ENCODE data around the gene PLA2G4F.
A peak's percentile ranks its signal among the peaks of the same experiment; 100 is the strongest.

Gene PLA2G4F

DNA sequence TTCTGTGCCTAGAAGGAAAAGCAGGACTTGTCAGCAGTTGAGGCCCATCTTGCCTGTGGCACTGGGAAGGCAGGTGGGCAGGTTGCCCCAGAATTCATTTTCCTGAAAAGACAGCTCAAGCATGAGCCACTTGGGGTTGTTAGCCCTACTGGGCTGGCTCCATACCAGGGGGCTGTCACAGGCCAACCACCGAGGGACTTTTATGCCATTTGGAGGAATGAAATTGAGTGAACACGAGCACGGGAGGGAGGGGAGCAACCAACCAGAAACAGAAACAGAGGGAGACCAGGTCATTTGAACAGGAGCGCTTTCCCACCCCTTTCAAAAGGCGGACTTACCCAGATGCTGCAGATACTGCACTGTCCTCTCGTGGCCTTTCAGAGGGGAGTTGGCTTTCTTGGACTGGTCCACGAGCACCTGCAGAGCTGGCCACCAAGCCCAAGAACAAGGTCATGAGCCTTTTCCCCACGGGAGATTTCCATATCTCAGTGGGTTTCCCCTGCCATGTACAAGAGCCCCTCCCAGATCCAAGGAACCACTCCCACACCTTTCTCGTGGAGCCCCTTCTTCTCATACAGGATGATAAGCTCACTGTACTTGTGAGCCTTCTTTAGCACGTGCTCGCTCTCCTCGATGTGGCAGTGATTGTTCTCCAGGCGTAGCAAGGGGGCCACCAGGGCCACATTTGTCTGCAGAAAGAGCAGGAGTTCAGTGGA lies 9.9 kb upstream of the PLA2G4F start:
- no peak overlapping the region for H3K4me3 ChIP-seq (replicated peaks; ENCODE audit: insufficient read depth, low read length)
- no peak overlapping the region for H3K27ac ChIP-seq (replicated peaks)
- TF ChIP-seq POLR2AphosphoS5 (IDR thresholded peaks at IDR 0.05; ENCODE audit: low read depth) (no peak), SPI1 (IDR thresholded peaks at IDR 0.05; ENCODE audit: borderline replicate concordance, low read depth) (no peak), GABPA (IDR thresholded peaks at IDR 0.05; ENCODE audit: low read depth) (no peak)
- TF ChIP-seq, protein P1, sequence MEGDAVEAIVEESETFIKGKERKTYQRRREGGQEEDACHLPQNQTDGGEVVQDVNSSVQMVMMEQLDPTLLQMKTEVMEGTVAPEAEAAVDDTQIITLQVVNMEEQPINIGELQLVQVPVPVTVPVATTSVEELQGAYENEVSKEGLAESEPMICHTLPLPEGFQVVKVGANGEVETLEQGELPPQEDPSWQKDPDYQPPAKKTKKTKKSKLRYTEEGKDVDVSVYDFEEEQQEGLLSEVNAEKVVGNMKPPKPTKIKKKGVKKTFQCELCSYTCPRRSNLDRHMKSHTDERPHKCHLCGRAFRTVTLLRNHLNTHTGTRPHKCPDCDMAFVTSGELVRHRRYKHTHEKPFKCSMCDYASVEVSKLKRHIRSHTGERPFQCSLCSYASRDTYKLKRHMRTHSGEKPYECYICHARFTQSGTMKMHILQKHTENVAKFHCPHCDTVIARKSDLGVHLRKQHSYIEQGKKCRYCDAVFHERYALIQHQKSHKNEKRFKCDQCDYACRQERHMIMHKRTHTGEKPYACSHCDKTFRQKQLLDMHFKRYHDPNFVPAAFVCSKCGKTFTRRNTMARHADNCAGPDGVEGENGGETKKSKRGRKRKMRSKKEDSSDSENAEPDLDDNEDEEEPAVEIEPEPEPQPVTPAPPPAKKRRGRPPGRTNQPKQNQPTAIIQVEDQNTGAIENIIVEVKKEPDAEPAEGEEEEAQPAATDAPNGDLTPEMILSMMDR (IDR thresholded peaks at IDR 0.05; ENCODE audit: insufficient read depth, low read length) = no peak
- TF ChIP-seq, protein P2, sequence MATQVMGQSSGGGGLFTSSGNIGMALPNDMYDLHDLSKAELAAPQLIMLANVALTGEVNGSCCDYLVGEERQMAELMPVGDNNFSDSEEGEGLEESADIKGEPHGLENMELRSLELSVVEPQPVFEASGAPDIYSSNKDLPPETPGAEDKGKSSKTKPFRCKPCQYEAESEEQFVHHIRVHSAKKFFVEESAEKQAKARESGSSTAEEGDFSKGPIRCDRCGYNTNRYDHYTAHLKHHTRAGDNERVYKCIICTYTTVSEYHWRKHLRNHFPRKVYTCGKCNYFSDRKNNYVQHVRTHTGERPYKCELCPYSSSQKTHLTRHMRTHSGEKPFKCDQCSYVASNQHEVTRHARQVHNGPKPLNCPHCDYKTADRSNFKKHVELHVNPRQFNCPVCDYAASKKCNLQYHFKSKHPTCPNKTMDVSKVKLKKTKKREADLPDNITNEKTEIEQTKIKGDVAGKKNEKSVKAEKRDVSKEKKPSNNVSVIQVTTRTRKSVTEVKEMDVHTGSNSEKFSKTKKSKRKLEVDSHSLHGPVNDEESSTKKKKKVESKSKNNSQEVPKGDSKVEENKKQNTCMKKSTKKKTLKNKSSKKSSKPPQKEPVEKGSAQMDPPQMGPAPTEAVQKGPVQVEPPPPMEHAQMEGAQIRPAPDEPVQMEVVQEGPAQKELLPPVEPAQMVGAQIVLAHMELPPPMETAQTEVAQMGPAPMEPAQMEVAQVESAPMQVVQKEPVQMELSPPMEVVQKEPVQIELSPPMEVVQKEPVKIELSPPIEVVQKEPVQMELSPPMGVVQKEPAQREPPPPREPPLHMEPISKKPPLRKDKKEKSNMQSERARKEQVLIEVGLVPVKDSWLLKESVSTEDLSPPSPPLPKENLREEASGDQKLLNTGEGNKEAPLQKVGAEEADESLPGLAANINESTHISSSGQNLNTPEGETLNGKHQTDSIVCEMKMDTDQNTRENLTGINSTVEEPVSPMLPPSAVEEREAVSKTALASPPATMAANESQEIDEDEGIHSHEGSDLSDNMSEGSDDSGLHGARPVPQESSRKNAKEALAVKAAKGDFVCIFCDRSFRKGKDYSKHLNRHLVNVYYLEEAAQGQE (IDR thresholded peaks at IDR 0.05; ENCODE audit: insufficient replicate concordance, low read depth) = no peak
- H3K27me3 ChIP-seq (ENCODE audit: insufficient read depth, poor library complexity, severe bottlenecking) = no peaks in the 10 kb centered on the region
- DNase-seq (ENCODE audit: low read depth in 1 of 2, low spot score in 1 of 2) = no peak

- TF ChIP-seq SPI1 (IDR thresholded peaks at IDR 0.05; ENCODE audit: borderline replicate concordance, low read depth) = no peak
- TF ChIP-seq POLR2AphosphoS5 (IDR thresholded peaks at IDR 0.05; ENCODE audit: low read depth) = no peak
- TF ChIP-seq GABPA (IDR thresholded peaks at IDR 0.05; ENCODE audit: low read depth) = no peak
- TF ChIP-seq, protein P1 (IDR thresholded peaks at IDR 0.05; ENCODE audit: insufficient read depth, low read length) = no peak
- TF ChIP-seq, protein P2 (IDR thresholded peaks at IDR 0.05; ENCODE audit: insufficient replicate concordance, low read depth) = no peak
- no peak overlapping the region for H3K4me3 ChIP-seq (replicated peaks; ENCODE audit: insufficient read depth, low read length)
- H3K27me3 ChIP-seq (ENCODE audit: insufficient read depth, poor library complexity, severe bottlenecking) = no peaks in the 10 kb centered on the region
- peak in 1 of 2 experiments; percentile 28 for DNase-seq (ENCODE audit: low read depth in 1 of 2, low spot score in 1 of 2)
- H3K27ac ChIP-seq (replicated peaks) = no peak overlapping the region
Observed at GRCh38 chr15:42165106-42165505, 8.7 kb upstream of the PLA2G4F start.

DNA sequence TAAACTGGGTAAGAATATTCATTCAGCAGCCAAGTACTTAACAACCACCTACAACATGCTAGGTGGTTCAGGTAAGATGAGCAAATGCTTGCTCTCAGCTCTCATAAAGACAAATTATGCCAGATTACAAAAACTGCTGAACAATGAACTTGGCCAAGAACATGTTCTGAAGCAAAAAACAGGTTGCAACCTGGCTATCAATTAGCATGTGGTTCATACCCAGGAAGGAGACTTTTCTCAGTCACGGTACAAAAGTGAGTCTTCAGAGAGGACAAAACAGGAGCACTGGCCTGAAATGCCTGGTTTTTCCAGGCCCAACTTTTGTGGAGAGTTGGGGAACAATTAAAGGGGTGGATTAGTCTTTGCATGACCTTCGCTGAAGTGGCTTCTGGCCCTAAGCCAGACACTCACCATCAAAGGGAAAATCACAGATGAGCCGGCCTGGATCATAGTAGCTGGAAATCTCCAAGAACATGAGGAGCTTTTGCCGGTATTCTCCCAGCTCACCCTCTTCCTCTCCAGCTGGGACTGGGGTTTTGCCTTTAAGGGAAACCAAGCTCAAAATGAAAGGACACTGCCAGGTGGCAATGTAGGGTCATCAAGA lies 7.6 kb upstream of the PLA2G4F start:
- Histone ChIP-seq H3K4me3 (replicated peaks; ENCODE audit: insufficient read depth, low read length) (no peak overlapping the region), H3K27me3 (ENCODE audit: insufficient read depth, poor library complexity, severe bottlenecking) (no peaks in the 10 kb centered on the region), H3K27ac (replicated peaks) (no peak overlapping the region)
- TF ChIP-seq GABPA (IDR thresholded peaks at IDR 0.05; ENCODE audit: low read depth) = no peak
- TF ChIP-seq, protein P1 (IDR thresholded peaks at IDR 0.05; ENCODE audit: insufficient read depth, low read length) = no peak
- TF ChIP-seq, protein P2 (IDR thresholded peaks at IDR 0.05; ENCODE audit: insufficient replicate concordance, low read depth) = no peak
- TF ChIP-seq POLR2AphosphoS5 (IDR thresholded peaks at IDR 0.05; ENCODE audit: low read depth) = no peak
- TF ChIP-seq SPI1 (IDR thresholded peaks at IDR 0.05; ENCODE audit: borderline replicate concordance, low read depth) = no peak
- DNase-seq (ENCODE audit: low read depth in 1 of 2, low spot score in 1 of 2) = no peak

All from HL-60 (cell line).